Measurements from ENCODE around the gene APOBEC3G.
A peak's percentile ranks its signal among the peaks of the same experiment; 100 is the strongest.
"Not testable (repeated sequence)": the region's sequence is repeated elsewhere in the genome, so short reads cannot be mapped to it uniquely, and the experiment has no call there.

APOBEC3G gene

DNA sequence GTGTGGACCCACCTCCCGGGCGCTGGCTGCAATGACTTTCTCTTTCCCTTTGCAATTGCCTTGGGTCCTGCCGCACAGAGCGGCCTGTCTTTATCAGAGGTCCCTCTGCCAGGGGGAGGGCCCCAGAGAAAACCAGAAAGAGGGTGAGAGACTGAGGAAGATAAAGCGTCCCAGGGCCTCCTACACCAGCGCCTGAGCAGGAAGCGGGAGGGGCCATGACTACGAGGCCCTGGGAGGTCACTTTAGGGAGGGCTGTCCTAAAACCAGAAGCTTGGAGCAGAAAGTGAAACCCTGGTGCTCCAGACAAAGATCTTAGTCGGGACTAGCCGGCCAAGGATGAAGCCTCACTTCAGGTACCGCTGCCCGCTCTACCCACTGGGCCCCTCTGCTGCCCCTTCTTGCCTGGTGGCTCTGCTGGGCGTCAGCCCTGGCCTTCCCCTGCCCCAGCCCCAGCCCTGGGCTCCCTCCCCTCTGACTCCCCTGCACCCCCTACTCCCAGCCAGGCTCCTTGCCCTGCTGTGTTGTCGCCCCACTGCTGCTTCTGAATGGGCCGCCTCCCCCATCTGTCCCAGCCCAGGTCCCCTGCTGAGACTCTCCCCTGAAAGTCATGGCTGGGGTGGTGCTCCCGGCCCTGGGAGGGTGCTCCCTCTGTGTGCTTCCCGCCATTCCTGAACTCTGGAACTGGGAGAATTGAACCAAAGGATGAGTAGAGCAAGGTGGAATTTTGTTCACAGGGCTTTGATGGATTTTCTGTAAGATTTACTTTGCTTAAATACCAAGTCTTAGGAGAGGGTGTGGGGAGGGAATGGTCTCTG lies at the start of gene APOBEC3G:
Gene APOBEC3G (plus strand): TSS at position 250 of the 815 bp plus-strand sequence. CDS start 87 bp downstream, at position 337.
- peak; percentile 36 for DNase-seq

DNA sequence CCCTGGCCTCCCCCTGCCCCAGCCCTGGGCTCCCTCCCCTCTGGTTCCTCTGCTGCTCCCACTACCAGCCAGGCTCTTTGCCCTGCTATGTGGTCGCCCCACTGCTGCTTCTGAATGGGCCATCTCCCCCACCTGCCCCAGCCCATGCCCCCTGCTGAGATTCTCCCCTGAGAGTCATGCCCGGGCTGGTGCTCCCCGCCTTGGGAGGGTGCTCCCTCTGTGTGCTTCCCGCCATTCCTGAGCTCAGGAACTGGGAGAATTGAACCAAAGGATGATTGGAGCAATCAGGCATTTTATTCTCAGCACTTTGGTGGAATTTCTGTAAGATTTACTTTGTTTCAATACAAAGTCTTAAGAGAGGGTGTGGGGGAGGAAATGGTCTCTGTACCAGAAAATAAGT lies 49.4 kb upstream of the APOBEC3G start:
- DNase-seq: no peak

DNA sequence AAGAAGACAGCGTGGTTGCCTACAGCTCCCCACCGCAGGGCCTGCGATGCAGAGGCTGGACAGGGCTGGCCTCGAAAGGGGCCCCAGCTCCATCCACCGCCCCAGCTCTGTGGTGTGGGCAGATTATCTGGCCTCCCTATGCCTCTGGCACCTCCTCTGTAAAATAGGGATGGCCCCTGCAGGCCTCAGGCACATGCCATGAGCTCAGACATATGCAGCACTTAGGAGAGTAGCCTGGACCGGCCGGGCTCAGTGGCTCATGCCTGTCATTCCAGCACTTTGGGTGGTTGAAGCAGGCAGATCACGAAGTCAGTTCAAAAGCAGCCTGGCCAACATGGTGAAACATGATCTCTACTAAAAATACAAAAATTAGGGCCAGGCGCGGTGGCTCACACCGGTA lies 48.8 kb upstream of the APOBEC3G start:
- DNase-seq: no peak

GRCh38 chr22:39029227-39029626 lies 47.8 kb upstream of the APOBEC3G start:
- DNase-seq: no peak

- DNase-seq: no peak
These were observed 46.4 kb upstream of the APOBEC3G start for GRCh38 chr22:39030705-39031104.

DNA sequence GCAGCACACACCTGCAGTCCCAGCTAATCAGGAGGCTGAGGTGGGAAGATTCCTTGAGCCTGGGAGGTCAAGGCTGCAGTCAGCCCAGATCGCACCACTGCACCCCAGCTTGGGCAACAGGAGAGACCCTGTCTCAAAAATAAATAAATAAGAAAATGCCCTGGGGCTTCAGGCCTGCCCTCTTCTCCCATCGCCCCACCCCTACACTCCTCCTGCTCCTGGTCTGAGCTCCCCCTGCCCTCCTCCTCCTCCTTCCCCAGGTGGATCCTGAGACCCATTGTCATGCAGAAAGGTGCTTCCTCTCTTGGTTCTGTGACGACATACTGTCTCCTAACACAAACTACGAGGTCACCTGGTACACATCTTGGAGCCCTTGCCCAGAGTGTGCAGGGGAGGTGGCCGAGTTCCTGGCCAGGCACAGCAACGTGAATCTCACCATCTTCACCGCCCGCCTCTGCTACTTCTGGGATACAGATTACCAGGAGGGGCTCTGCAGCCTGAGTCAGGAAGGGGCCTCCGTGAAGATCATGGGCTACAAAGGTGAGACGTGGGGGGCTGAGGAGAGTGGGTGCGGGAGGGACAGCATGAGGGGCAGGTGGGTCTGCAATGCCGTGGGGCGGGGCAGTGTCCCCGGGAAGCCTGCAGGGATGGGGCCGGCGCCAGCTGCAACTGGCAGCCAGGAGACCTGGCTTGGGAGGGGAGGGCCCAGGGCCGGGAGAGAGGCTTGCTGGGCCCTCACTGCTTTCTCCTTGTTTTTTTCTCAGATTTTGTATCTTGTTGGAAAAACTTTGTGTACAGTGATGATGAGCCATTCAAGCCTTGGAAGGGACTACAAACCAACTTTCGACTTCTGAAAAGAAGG lies 45.4 kb upstream of the APOBEC3G start:
- DNase-seq: not testable (repeated sequence)

DNA sequence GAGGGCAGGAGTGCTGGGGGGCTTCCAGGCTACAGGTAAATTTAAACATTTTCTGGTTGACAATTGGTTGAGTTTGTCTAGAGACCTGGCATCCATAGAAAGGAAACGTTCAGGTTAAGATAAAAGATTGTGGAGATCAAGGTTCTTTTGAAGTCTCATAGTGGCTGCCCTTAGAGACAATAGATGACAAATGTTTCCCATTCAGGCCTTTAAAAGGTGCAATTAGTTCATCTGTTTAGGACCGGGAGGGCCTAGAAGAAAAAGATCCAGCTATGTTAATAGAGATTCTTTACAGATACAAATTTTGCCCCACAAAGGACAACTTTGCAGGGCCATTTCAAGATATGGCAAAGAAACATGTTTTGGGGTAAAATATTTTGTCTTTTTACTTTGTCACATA lies 40.0 kb upstream of the APOBEC3G start:
- DNase-seq: not testable (repeated sequence)

GRCh38 chr22:39039306-39040126 lies 37.6 kb upstream of the APOBEC3G start:
- no peak for DNase-seq

GRCh38 chr22:39040155-39040537 lies 36.9 kb upstream of the APOBEC3G start:
- DNase-seq: peak; percentile 25

DNA sequence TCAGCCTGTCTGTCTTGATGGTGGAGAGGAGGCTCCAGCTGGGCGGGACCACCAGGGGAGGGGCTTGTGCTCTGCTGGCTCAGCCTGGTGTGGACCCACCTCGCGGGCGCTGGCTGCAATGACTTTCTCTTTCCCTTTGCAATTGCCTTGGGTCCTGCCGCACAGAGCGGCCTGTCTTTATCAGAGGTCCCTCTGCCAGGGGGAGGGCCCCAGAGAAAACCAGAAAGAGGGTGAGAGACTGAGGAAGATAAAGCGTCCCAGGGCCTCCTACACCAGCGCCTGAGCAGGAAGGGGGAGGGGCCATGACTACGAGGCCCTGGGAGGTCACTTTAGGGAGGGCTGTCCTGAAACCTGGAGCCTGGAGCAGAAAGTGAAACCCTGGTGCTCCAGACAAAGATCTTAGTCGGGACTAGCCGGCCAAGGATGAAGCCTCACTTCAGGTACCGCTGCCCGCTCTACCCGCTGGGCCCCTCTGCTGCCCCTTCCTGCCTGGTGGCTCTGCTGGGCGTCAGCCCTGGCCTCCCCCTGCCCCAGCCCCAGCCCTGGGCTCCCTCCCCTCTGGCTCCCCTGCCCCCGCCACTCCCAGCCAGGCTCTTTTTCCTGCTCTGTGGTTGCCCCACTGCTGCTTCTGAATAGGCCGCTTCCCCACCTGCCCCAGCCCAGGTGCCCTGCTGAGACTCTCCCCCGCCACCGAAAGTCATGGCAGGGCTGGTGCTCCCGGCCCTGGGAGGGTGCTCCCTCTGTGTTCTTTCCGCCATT lies 36.4 kb upstream of the APOBEC3G start, which contains the start of gene APOBEC3F:
Gene APOBEC3F (plus strand): TSS at position 327 of the 759 bp plus-strand sequence. CDS start 97 bp downstream, at position 424.
- DNase-seq: peak; percentile 44

DNA sequence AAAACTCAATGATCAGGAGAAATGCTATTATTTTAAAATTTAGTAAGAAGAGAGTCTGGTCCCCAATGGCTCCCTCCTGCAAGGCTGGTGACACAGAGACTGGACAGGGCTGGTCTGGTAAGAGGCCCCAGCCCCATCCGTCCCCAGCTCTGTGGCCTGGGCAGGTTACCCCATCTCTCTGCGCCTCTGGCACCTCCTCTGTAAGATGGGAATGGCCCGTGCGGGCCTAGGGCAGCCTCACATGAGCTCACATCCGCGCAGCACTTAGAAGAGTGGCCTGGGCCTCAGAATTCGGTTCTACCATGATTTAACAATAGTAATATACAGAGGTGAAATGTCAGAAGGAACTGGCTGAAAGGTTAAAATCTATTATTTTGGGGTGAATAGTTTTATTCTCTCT lies 35.2 kb upstream of the APOBEC3G start:
- DNase-seq: no peak

DNA sequence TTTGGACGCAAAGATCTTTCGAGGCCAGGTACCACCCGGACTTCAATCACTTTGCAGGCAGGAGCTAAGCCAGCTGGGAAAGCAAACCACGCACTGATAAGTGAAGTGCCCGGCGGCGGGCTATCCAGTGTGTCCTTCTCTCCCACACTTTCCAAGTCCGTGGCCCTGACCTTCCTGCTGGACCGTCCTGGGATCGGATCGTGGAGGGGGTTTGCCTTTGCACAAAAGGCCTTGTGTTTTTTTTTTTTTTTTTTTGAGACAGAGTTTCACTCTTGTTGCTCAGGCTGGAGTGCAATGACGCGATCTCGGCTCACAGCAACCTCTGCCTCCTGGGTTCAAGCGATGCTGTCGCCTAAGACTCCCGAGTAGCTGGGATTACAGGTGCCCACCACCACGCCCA lies 34.0 kb upstream of the APOBEC3G start:
- not testable (repeated sequence) for DNase-seq

DNA sequence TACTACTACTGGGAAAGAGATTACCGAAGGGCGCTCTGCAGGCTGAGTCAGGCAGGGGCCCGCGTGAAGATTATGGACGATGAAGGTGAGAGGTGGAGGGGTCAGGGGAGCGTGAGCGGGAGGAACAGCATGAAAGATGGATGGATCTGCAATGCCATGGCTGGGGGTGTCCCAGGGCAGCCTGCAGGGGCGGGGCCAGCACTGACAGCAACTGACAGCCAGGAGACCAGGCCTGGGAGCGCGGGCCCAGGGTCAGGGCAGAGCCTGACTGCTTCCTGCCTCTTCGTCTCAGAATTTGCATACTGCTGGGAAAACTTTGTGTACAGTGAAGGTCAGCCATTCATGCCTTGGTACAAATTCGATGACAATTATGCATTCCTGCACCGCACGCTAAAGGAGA lies 31.9 kb upstream of the APOBEC3G start:
- not testable (repeated sequence) for DNase-seq

GRCh38 chr22:39049486-39049885 lies 27.6 kb upstream of the APOBEC3G start:
- DNase-seq: not testable (repeated sequence)

DNA sequence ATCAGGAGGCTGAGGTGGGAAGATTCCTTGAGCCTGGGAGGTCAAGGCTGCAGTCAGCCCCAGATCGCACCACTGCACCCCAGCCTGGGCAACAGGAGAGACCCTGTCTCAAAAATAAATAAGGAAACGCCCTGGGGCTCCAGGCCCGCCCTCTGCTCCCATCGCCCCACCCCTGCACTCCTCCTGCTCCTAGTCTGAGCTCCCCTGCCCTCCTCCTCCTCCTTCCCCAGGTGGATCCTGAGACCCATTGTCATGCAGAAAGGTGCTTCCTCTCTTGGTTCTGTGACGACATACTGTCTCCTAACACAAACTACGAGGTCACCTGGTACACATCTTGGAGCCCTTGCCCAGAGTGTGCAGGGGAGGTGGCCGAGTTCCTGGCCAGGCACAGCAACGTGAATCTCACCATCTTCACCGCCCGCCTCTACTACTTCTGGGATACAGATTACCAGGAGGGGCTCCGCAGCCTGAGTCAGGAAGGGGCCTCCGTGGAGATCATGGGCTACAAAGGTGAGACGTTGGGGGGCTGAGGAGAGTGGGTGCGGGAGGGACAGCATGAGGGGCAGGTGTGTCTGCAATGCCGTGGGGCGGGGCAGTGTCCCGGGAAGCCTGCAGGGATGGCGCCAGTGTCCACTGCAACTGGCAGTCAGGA lies 25.1 kb upstream of the APOBEC3G start:
- not testable (repeated sequence) for DNase-seq

DNA sequence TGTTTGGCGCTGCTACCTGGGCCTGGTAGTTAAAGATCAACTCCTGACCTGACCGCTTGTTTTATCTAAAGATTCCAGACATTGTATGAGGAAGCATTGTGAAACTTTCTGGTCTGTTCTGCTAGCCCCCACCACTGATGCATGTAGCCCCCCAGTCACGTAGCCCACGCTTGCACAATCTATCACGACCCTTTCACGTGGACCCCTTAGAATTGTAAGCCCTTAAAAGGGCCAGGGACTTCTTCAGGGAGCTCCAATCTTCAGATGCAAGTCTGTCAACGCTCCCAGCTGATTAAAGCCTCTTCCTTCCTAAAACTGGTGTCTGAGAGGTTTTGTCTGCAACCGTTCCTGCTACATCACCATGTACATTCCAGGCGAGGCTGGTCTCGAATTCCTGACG lies 21.4 kb upstream of the APOBEC3G start:
- DNase-seq: no peak

DNA sequence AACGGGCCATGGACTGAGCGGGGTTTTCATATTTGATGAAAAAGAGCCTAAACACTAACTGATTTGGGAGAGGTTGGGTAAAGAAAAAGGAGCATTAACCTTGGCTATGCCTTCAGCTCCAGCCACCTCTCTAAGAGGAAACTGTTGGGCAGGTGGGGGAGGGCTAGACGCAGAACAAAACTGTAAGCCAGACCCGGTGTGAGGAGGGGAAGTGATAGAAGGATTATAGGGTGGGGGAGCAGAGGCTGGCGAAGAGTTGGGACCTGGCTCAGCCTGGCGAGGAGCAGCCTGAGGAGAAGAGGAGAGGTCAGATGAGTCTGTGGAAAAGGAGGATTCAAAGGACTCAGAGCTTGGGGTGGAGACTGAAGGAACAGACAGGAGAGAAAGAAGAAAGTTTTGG lies 15.8 kb upstream of the APOBEC3G start:
- DNase-seq: not testable (repeated sequence)

- not testable (repeated sequence) for DNase-seq
These were observed 15.1 kb upstream of the APOBEC3G start for GRCh38 chr22:39061951-39062350.

GRCh38 chr22:39063904-39064303 lies 13.2 kb upstream of the APOBEC3G start:
- DNase-seq: not testable (repeated sequence)

- not testable (repeated sequence) for DNase-seq
These were observed 10.4 kb upstream of the APOBEC3G start for GRCh38 chr22:39066442-39067276.
